Bronchial epithelial cell (primary cell): ENCODE measurements around the gene RAD51B. TPM values are rescaled to one million over a fixed set of nuclear protein-coding genes. Genes with fewer than 3 reads are reported as not detected.
A peak's percentile ranks its signal among the peaks of the same experiment; 100 is the strongest.
"Not testable (repeated sequence)": the region's sequence is repeated elsewhere in the genome, so short reads cannot be mapped to it uniquely, and the experiment has no call there.

Experiments
- DNase-seq: peaks from one replicate; pipeline ENCODE4 v3.0.0-alpha.2; 2010; ENCODE audit warnings: low read depth
- FAIRE-seq: peaks from 2 replicates; lab custom pipeline; 2011; peaks lifted over from hg19 to GRCh38; lab: Jason Lieb, UNC
- H3K27me3 ChIP-seq: 2 replicates; pipeline ENCODE4 v1.5.1; 2011; ENCODE audit warnings: low read length; ENCODE audit not compliant: control insufficient read depth, insufficient read depth
- H3K36me3 ChIP-seq: 2 replicates; pipeline ENCODE4 v1.5.1; 2011; ENCODE audit warnings: low read length; ENCODE audit not compliant: control insufficient read depth, insufficient read depth
- H3K4me3 ChIP-seq: 2 replicates; pipeline ENCODE4 v1.5.1; 2011; ENCODE audit warnings: mild to moderate bottlenecking, low read depth, low read length, control low read depth
- CTCF ChIP-seq: IDR thresholded peaks from 2 replicates; pipeline ENCODE4 v1.5.1; 2011; ENCODE audit warnings: mild to moderate bottlenecking, moderate library complexity, low read length, control low read depth, inconsistent platforms; ENCODE audit not compliant: insufficient read depth, severe bottlenecking
- total RNA-seq: library from RNA; depleted of rRNA; stranded (reverse); fragments of >200 nt; gene quantifications from 2 replicates; pipeline ENCODE4 v1.2.1, GENCODE V29; 2014

The RAD51B gene
- total RNA-seq, 1 donor from 2014 or later: 12.1 TPM

- H3K27me3 ChIP-seq: no peaks in the 10 kb centered on the region
- DNase-seq (peak; percentile 52), FAIRE-seq (no peak)
- H3K36me3 ChIP-seq: no peaks in the 10 kb centered on the region
- no peak overlapping the region for H3K4me3 ChIP-seq
- TF ChIP-seq CTCF: no peak
Measured at GRCh38 chr14:67987606-67988005, 168.0 kb downstream of the RAD51B start.

- not testable (repeated sequence) for H3K36me3 ChIP-seq, H3K4me3 ChIP-seq, FAIRE-seq, H3K27me3 ChIP-seq, DNase-seq
Measured at GRCh38 chr14:67988210-67988609, 168.6 kb downstream of the RAD51B start.

- no peaks in the 10 kb centered on the region for H3K27me3 ChIP-seq
- no peak overlapping the region for H3K4me3 ChIP-seq
- no peaks in the 10 kb centered on the region for H3K36me3 ChIP-seq
- TF ChIP-seq CTCF: no peak
- FAIRE-seq (no peak), DNase-seq (no peak)
Measured at GRCh38 chr14:67990576-67990975, 171.0 kb downstream of the RAD51B start.

DNA sequence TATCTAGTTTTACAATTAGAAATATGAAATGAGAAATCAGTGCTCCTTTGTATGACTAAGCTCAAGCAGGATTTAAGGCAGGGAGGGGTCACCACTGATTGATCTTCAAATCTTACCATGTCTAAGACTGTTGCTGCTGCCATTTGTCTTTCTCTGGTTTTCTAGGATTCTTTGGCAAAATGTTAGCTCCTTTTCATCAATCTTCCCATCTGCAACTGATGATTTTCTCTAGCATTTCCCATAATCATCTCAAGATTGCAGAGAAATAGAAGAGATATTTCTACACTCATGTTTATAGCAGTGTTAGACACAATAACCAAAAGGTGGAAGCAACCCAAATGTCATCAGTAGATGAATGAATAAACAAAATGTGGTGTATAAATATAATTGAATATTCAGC, 175.0 kb downstream of the RAD51B start:
- TF ChIP-seq CTCF: no peak
- no peak for FAIRE-seq
- no peaks in the 10 kb centered on the region for H3K36me3 ChIP-seq

DNA sequence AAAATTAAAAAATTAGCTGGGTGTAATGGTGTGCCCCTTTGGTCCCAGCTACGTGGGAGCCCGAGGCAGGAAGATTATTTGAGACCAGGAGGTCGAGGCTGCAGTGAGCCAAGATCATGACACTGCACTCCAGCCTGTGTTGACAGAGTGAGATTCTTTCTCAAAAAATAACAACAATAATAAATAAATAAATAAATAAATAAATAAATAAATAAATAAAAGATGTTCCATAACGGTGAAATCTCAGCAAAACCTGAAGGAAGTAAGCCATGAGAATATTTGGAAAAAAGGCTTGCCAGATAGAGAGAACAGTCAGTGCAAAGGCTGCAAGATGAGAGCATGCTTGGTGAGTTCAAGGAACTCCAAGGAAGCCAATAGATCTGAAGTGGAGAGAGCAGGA, 176.7 kb downstream of the RAD51B start:
- Histone ChIP-seq H3K4me3 (no peak overlapping the region), H3K36me3 (no peaks in the 10 kb centered on the region), H3K27me3 (no peaks in the 10 kb centered on the region)
- TF ChIP-seq CTCF: no peak
- FAIRE-seq (no peak), DNase-seq (no peak)

More for the DNA sequence above, 175.0 kb downstream of the RAD51B start:
- H3K27me3 ChIP-seq: no peaks in the 10 kb centered on the region
- DNase-seq: no peak
- H3K4me3 ChIP-seq: no peak overlapping the region

DNA sequence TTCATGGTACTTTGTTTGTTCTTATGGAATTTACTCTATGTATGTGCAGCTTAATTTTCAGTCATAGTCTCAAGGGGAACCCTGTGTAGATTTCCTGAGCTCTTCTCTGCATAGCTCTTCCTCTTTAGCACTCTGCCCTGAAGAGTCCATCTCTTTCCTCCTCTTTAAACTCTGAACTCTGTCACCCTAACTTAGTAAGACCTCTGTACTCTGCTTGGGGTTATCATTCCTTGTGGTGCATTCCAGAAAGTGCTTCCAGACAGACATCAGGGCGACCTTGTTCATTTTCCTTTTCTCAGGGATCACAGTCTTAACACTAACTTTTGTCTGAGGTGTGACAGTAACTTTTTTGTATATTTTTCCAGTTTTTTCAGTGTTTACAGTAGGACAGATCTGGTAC, 179.3 kb downstream of the RAD51B start:
- Histone ChIP-seq H3K4me3 (no peak overlapping the region), H3K27me3 (no peaks in the 10 kb centered on the region), H3K36me3 (no peaks in the 10 kb centered on the region)
- no peak for DNase-seq
- TF ChIP-seq CTCF: no peak
- no peak for FAIRE-seq
